Sigmoid colon (tissue), 4 donors: ENCODE measurements around the gene HLA-DMB.

Experiments
- CTCF ChIP-seq, 4 experiments: fragments of 450-650 bp in 3 of 4; fragments of 200-600 bp in 1 of 4; IDR thresholded peaks; one replicate each; pipeline ENCODE4 v1.5.1; 2016 to 2019; ENCODE audit warnings: antibody characterized with exemption in 4 of 4, mild to moderate bottlenecking in 3 of 4, moderate library complexity in 2 of 4
- POLR2AphosphoS5 ChIP-seq, 4 donors: sonication (generic); formaldehyde crosslinking; IDR thresholded peaks; one replicate each; pipeline ENCODE4 v1.6.1; 2017; ENCODE audit warnings: antibody characterized with exemption in 4 of 4

- no peak for TF ChIP-seq CTCF (IDR thresholded peaks at IDR 0.05)
- no peak for TF ChIP-seq POLR2AphosphoS5 (IDR thresholded peaks at IDR 0.05)
Measured at GRCh38 chr6:32888576-32888975, 52.3 kb downstream of the HLA-DMB start.
